Upper lobe of left lung (tissue), 6 donors: ENCODE results near the gene TGFBR3. TPM values are rescaled to one million over a fixed set of nuclear protein-coding genes. Genes with fewer than 3 reads are reported as not detected.
A peak's percentile ranks its signal among the peaks of the same experiment; 100 is the strongest.

Source experiments
- ATAC-seq, 2 donors: fragments of 200-7000 bp; cut with Tn5 transposase; one replicate each; pipeline ENCODE4 v1.9.1; 2022; ENCODE audit warnings: mild to moderate bottlenecking in 2 of 2, moderate library complexity in 2 of 2; ENCODE audit not compliant: low FRiP score in 2 of 2
- DNase-seq, 2 donors: peaks; one replicate each; pipeline ENCODE4 v3.0.0-alpha.2; 2019 to 2020
- H3K27ac ChIP-seq, 4 donors: fragments of 200-600 bp; sonication (generic); one replicate each; pipeline ENCODE4 v1.5.1; 2016 to 2019
- H3K27me3 ChIP-seq, 4 donors: fragments of 200-600 bp; sonication (generic); one replicate each; pipeline ENCODE4 v1.5.1; 2017 to 2019
- H3K36me3 ChIP-seq, 4 donors: fragments of 200-600 bp; sonication (generic); one replicate each; pipeline ENCODE4 v1.5.1; 2016 to 2019
- H3K4me1 ChIP-seq, 4 donors: fragments of 200-600 bp; sonication (generic); one replicate each; pipeline ENCODE4 v1.5.1; 2018 to 2019
- H3K4me3 ChIP-seq, 4 donors: fragments of 200-600 bp; sonication (generic); one replicate each; pipeline ENCODE4 v1.5.1; 2017 to 2019; ENCODE audit warnings: mild to moderate bottlenecking in 2 of 4, moderate library complexity in 1 of 4
- H3K9me3 ChIP-seq, 4 donors: fragments of 200-600 bp; sonication (generic); one replicate each; pipeline ENCODE4 v1.5.1; 2018 to 2019
- EP300 ChIP-seq, 4 donors: sonication (generic); formaldehyde crosslinking; IDR thresholded peaks; one replicate each; pipeline ENCODE4 v1.5.1; 2017; ENCODE audit warnings: antibody characterized with exemption in 4 of 4, control low read depth in 2 of 4
- POLR2A ChIP-seq, 4 donors: fragments of 450-650 bp; IDR thresholded peaks; one replicate each; pipeline ENCODE4 v1.5.1; 2016 to 2017; ENCODE audit warnings: antibody characterized with exemption in 4 of 4, mild to moderate bottlenecking in 2 of 4
- POLR2AphosphoS5 ChIP-seq, 2 donors: sonication (generic); formaldehyde crosslinking; IDR thresholded peaks; one replicate each; pipeline ENCODE4 v1.5.1; 2017; ENCODE audit warnings: antibody characterized with exemption in 2 of 2
- WGBS, 2 donors: methylation state at CpG; one replicate each; pipeline ENCODE4 v1.1.5; 2017 to 2018; 5-methylcytosine and 5-hydroxymethylcytosine counted together
- total RNA-seq, 6 donors: library from RNA; depleted of rRNA in 4 of 6; stranded (reverse); fragments of >200 nt in 4 of 6; gene quantifications; one replicate each; pipeline versions ENCODE4 v1.1.0 to v1.2.1, GENCODE V29; 2016 to 2021
- TF ChIP-seq, protein P1 (sequence below), 6 experiments: fragments of 450-650 bp in 4 of 6; fragments of 200-600 bp in 2 of 6; sonication (generic) in 2 of 6; IDR thresholded peaks; one replicate each; pipeline ENCODE4 v1.5.1; 2016 to 2019; ENCODE audit warnings: antibody characterized with exemption in 6 of 6
- donor health status: DM: no; HTN: no; CAD: no; lungs with moderate emphysema.
- donor health status: DM: no; HTN: yes; CAD: no; lungs with severe emphysema.

The TGFBR3 gene
- total RNA-seq, 6 donors from 2014 or later = 33.5 to 78.3 (median 57.1) TPM

DNA sequence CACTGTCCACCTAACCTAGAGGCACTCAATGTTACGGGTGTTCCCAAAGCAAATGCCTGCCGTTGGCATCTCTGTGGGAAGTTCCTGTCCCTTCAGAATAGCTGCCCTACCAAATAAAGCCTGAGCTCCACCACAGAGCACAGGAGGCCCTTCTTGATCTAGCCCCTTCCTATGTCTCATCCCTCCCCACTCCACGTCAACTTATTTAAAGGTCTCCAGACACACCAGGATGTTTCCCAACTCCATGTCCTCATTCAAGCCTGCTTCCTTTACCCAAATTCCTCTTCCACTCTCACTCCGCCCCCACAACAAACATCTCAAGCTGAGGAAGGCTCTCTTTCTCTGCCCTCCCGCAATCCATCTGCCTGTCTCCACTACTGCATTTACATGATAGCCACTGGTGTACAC, 87.7 kb downstream of the TGFBR3 start:
- no peak for TF ChIP-seq EP300 (IDR thresholded peaks at IDR 0.05)
- peak in 1 of 2 donors; percentile 12 for TF ChIP-seq POLR2AphosphoS5 (IDR thresholded peaks at IDR 0.05)
- TF ChIP-seq POLR2A (IDR thresholded peaks at IDR 0.05) = no peak
- no peak overlapping the region for H3K4me3 ChIP-seq
- H3K9me3 ChIP-seq = no peaks in the 10 kb centered on the region
- H3K36me3 ChIP-seq = peaks cover 0 to 15% (median 0%) of the 10 kb centered on the region in 4 donors
- no peaks in the 10 kb centered on the region for H3K27me3 ChIP-seq
- peak overlapping the region in 3 of 4 donors; percentile 6 to 65 (median 41) for H3K27ac ChIP-seq
- peaks cover 14 to 44% (median 31%) of the 10 kb centered on the region in 4 donors for H3K4me1 ChIP-seq
- ATAC-seq (peak in 1 of 2 donors; percentile 25), DNase-seq (no peak)
- 68 to 84% methylated on average over 5 of the region's 5 CpGs for WGBS, 2 donors

DNA sequence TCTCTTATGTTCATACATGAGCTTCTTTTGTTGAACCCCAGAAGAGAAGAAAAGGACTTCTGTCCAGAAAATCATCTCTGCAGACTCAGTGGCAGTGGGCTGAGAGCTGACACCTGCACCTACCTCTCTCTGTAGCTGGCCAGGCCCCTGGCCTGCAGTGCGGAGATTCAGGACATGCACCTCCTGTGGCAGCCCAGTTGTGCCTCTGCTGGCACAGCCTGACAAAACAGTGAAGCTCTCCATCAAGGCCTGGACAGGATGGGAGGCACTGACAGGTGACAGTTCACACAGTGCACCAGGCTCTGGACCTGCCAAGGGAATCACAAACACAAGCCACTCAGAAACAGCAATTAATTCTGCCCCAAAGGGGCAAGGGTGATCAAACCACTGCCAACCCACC, 88.8 kb downstream of the TGFBR3 start:
- 100% methylated on average over 1 of the region's 1 CpG; no CpG with 5 or more reads in 1 of the 2 donors for WGBS, 2 donors
- ATAC-seq = no peak

DNA sequence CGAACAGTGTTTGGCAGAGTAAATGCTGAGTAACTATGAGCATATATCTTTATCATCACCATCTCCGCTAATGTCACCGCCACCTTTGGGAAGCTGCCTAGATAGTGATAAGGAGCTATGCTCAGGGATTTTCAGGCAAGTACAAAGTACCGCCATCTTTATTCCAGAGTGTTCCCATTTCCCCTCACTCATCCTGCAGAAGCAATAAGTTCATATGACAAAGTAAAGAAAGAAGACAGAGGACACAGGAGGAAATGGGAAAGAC, 89.6 kb downstream of the TGFBR3 start:
- TF ChIP-seq EP300 (IDR thresholded peaks at IDR 0.05) = no peak
- TF ChIP-seq, protein P1, sequence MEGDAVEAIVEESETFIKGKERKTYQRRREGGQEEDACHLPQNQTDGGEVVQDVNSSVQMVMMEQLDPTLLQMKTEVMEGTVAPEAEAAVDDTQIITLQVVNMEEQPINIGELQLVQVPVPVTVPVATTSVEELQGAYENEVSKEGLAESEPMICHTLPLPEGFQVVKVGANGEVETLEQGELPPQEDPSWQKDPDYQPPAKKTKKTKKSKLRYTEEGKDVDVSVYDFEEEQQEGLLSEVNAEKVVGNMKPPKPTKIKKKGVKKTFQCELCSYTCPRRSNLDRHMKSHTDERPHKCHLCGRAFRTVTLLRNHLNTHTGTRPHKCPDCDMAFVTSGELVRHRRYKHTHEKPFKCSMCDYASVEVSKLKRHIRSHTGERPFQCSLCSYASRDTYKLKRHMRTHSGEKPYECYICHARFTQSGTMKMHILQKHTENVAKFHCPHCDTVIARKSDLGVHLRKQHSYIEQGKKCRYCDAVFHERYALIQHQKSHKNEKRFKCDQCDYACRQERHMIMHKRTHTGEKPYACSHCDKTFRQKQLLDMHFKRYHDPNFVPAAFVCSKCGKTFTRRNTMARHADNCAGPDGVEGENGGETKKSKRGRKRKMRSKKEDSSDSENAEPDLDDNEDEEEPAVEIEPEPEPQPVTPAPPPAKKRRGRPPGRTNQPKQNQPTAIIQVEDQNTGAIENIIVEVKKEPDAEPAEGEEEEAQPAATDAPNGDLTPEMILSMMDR (IDR thresholded peaks at IDR 0.05) = no peak
- no peak for TF ChIP-seq POLR2A (IDR thresholded peaks at IDR 0.05)
- no peak for TF ChIP-seq POLR2AphosphoS5 (IDR thresholded peaks at IDR 0.05)
- Histone ChIP-seq H3K9me3 (no peaks in the 10 kb centered on the region), H3K4me1 (peaks cover 21 to 58% (median 41%) of the 10 kb centered on the region in 4 donors), H3K27me3 (no peaks in the 10 kb centered on the region), H3K4me3 (no peak overlapping the region), H3K36me3 (peaks cover 0 to 15% (median 0%) of the 10 kb centered on the region in 4 donors), H3K27ac (no peak overlapping the region)
- ATAC-seq = no peak
- WGBS, 2 donors = 96 to 99% methylated on average over 4 of the region's 4 CpGs
- DNase-seq = no peak

More for the DNA sequence above, 88.8 kb downstream of the TGFBR3 start:
- no peaks in the 10 kb centered on the region for H3K27me3 ChIP-seq
- H3K4me1 ChIP-seq = peaks cover 13 to 49% (median 35%) of the 10 kb centered on the region in 4 donors
- no peaks in the 10 kb centered on the region for H3K9me3 ChIP-seq
- peak overlapping the region in 2 of 4 donors; percentile 41 to 65 for H3K27ac ChIP-seq
- no peak for DNase-seq
- TF ChIP-seq EP300 (IDR thresholded peaks at IDR 0.05) (no peak), POLR2A (IDR thresholded peaks at IDR 0.05) (no peak), POLR2AphosphoS5 (IDR thresholded peaks at IDR 0.05) (no peak)
- TF ChIP-seq, protein P1 (IDR thresholded peaks at IDR 0.05) = no peak
- H3K36me3 ChIP-seq = peaks cover 0 to 15% (median 0%) of the 10 kb centered on the region in 4 donors
- H3K4me3 ChIP-seq = no peak overlapping the region

DNA sequence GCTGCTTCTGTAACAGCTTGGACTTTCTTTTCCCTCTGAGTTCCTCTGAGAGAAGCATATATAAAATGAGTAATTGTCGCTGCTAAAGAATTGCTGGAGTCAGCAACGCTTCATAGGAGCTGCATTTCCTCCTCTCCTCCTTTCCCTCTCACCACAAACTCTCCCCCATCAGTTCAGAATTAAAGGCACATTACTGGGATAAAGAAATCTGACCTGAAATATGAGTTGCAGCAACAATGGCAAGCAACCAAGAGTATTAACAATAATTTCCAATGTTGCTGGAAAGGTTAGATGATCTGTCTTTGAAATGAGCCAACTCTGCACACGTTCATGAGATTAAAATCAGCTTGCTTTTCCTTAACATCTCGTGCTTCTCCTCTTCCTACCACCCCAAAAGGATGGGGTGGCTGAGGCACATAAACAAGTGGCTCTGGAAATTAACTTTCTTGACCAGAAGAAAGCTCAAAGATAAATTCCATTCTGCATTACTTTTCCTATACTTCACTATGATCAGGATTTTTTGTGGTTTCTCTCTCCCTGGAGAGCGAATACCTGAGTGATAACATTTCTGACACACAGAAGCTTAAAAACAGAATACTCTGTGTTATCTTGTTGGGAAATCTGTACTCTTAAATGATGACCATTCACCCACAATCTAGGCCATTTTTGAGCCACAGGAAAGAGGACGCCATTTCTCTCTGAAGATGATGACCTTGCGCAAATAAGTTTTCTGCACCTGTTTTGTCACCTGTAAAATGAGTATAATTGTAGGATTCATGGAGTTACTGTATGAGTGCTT, 90.2 kb downstream of the TGFBR3 start:
- WGBS, 2 donors = 66 to 74% methylated on average over 7 of the region's 7 CpGs
- TF ChIP-seq POLR2A (IDR thresholded peaks at IDR 0.05) = no peak
- no peak for TF ChIP-seq EP300 (IDR thresholded peaks at IDR 0.05)
- no peak for TF ChIP-seq POLR2AphosphoS5 (IDR thresholded peaks at IDR 0.05)
- TF ChIP-seq, protein P1 (IDR thresholded peaks at IDR 0.05) = no peak
- no peak overlapping the region for H3K4me3 ChIP-seq
- H3K36me3 ChIP-seq = peaks cover 0 to 15% (median 0%) of the 10 kb centered on the region in 4 donors
- DNase-seq = no peak
- no peaks in the 10 kb centered on the region for H3K9me3 ChIP-seq
- H3K27ac ChIP-seq = peak overlapping the region in 2 of 4 donors; percentile 39 to 48
- no peaks in the 10 kb centered on the region for H3K27me3 ChIP-seq
- H3K4me1 ChIP-seq = peaks cover 21 to 61% (median 46%) of the 10 kb centered on the region in 4 donors
- no peak for ATAC-seq

DNA sequence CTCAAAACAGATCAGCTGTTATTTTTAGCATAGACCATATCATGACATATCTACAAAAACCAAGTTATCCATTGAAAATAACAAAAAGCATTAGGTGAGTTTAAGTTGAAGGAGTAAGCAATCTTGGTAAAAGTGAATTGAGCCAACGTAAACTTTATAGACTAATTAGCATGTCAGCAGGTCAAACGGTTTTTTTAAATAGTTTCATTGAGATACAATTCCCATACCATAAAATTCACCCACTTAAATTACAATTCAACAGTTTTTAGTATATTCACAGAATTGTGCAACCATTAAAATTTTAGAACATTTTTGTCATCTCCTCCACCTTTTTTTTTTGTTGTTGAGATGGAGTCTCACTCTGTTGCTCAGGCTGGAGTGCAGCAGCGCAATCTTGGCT, 92.1 kb downstream of the TGFBR3 start:
- ATAC-seq (no peak), DNase-seq (no peak)
- peaks cover 0 to 15% (median 0%) of the 10 kb centered on the region in 4 donors for H3K36me3 ChIP-seq
- H3K27me3 ChIP-seq = no peaks in the 10 kb centered on the region
- peaks cover 18 to 59% (median 47%) of the 10 kb centered on the region in 4 donors for H3K4me1 ChIP-seq
- H3K9me3 ChIP-seq = no peaks in the 10 kb centered on the region
- WGBS, 2 donors = 93 to 94% methylated on average over 3 of the region's 3 CpGs
- H3K4me3 ChIP-seq = no peak overlapping the region
- no peak for TF ChIP-seq POLR2AphosphoS5 (IDR thresholded peaks at IDR 0.05)
- no peak for TF ChIP-seq EP300 (IDR thresholded peaks at IDR 0.05)
- TF ChIP-seq, protein P1 (IDR thresholded peaks at IDR 0.05) = no peak
- TF ChIP-seq POLR2A (IDR thresholded peaks at IDR 0.05) = no peak
- H3K27ac ChIP-seq = peak overlapping the region in 1 of 4 donors; percentile 7
